KG1 (cell line): ENCODE results near the gene STXBP6.

ENCODE experiments used
- DNase-seq: peaks from one replicate; lab custom pipeline; 2025; lab: John Stamatoyannopoulos, UW

Gene STXBP6

GRCh38 chr14:25052385-25052784 lies 2.4 kb upstream of the STXBP6 start:
- DNase-seq = no peak

- DNase-seq = no peak
These were observed 563 bp upstream of the STXBP6 start for GRCh38 chr14:25050269-25051150.

GRCh38 chr14:25049093-25049567 lies 817 bp downstream of the STXBP6 start:
- no peak for DNase-seq

- no peak for DNase-seq
These were observed 1.6 kb downstream of the STXBP6 start for GRCh38 chr14:25048170-25049016.

- DNase-seq = no peak
These were observed 3.5 kb downstream of the STXBP6 start for GRCh38 chr14:25046301-25046943.

GRCh38 chr14:25044106-25044698 lies 5.7 kb downstream of the STXBP6 start:
- DNase-seq = no peak

- DNase-seq = no peak
These were observed 7.3 kb downstream of the STXBP6 start for GRCh38 chr14:25042362-25043299.

GRCh38 chr14:25041898-25042297 lies 8.0 kb downstream of the STXBP6 start:
- no peak for DNase-seq

GRCh38 chr14:25041484-25041883 lies 8.5 kb downstream of the STXBP6 start:
- DNase-seq = no peak

GRCh38 chr14:25039933-25040332 lies 10.0 kb downstream of the STXBP6 start:
- no peak for DNase-seq

- no peak for DNase-seq
These were observed 11.8 kb downstream of the STXBP6 start for GRCh38 chr14:25038044-25038668.

GRCh38 chr14:25037032-25037431 lies 12.9 kb downstream of the STXBP6 start:
- DNase-seq = no peak

GRCh38 chr14:25034803-25035681 lies 14.9 kb downstream of the STXBP6 start:
- DNase-seq = no peak

- DNase-seq = no peak
These were observed 16.6 kb downstream of the STXBP6 start for GRCh38 chr14:25033358-25033757.

GRCh38 chr14:25032092-25032784 lies 17.7 kb downstream of the STXBP6 start:
- DNase-seq = no peak

- DNase-seq = no peak
These were observed 23.3 kb downstream of the STXBP6 start for GRCh38 chr14:25026476-25027137.

GRCh38 chr14:25019892-25020291 lies 30.1 kb downstream of the STXBP6 start:
- DNase-seq = no peak

GRCh38 chr14:25017562-25017961 lies 32.4 kb downstream of the STXBP6 start:
- DNase-seq = no peak
